Lung (tissue), 12 donors: ENCODE results near the gene BUD23. TPM values are rescaled to one million over a fixed set of nuclear protein-coding genes. Genes with fewer than 3 reads are reported as not detected.
A peak's percentile ranks its signal among the peaks of the same experiment; 100 is the strongest.

Experiments used
- ATAC-seq: fragments of 200-7000 bp; cut with Tn5 transposase; one replicate; pipeline ENCODE4 v1.9.1; 2020; ENCODE audit warnings: moderate number of reproducible peaks; ENCODE audit not compliant: insufficient read depth, low FRiP score
- DNase-seq, 3 donors: peaks; one replicate each; pipeline ENCODE4 v3.0.0-alpha.2; 2013 to 2017
- H3K27ac ChIP-seq, 2 donors: one replicate each; pipeline ENCODE4 v1.5.1; 2013; ENCODE audit warnings: mild to moderate bottlenecking in 2 of 2, moderate library complexity in 2 of 2, control low read depth in 1 of 2, inconsistent platforms in 1 of 2, low read depth in 1 of 2, low read length in 1 of 2
- H3K27me3 ChIP-seq, 3 donors: one replicate each; pipeline ENCODE4 v1.5.1; 2013; ENCODE audit warnings: low read length in 2 of 3; ENCODE audit not compliant: control insufficient read depth in 3 of 3, insufficient read depth in 3 of 3
- H3K36me3 ChIP-seq, 4 donors: one replicate each; pipeline ENCODE4 v1.5.1; 2013; ENCODE audit warnings: low read length in 4 of 4, mild to moderate bottlenecking in 1 of 4, moderate library complexity in 1 of 4; ENCODE audit not compliant: control insufficient read depth in 4 of 4, insufficient read depth in 4 of 4
- H3K4me1 ChIP-seq, 5 donors: one replicate each; pipeline ENCODE4 v1.5.1; 2013; ENCODE audit warnings: low read length in 5 of 5, mild to moderate bottlenecking in 2 of 5, moderate library complexity in 1 of 5; ENCODE audit not compliant: control insufficient read depth in 5 of 5, insufficient read depth in 5 of 5
- H3K4me3 ChIP-seq: one replicate; pipeline ENCODE4 v1.5.1; 2013; ENCODE audit warnings: mild to moderate bottlenecking, control low read depth, moderate library complexity
- H3K9ac ChIP-seq, 2 donors: one replicate each; pipeline ENCODE4 v1.5.1; 2013; ENCODE audit warnings: low read length in 2 of 2, control low read depth in 1 of 2; ENCODE audit not compliant: insufficient read depth in 1 of 2
- H3K9me3 ChIP-seq, 4 donors: one replicate each; pipeline ENCODE4 v1.5.1; 2013; ENCODE audit warnings: low read length in 3 of 4, mild to moderate bottlenecking in 1 of 4, moderate library complexity in 1 of 4; ENCODE audit not compliant: control insufficient read depth in 4 of 4, insufficient read depth in 3 of 4
- CTCF ChIP-seq: IDR thresholded peaks from 2 replicates; pipeline ENCODE4 v1.5.1; 2012; ENCODE audit warnings: mild to moderate bottlenecking; ENCODE audit errors: control extremely low read depth, extremely low read depth
- WGBS, 2 donors: extraction: QIAGEN DNeasy Blood & Tissue Kit; methylation state at CpG; one replicate each; pipeline ENCODE4 v1.1.7; 2013; 5-methylcytosine and 5-hydroxymethylcytosine counted together
- polyA plus RNA-seq, 2 donors: library from polyadenylated mRNA; stranded (reverse); fragments of 200-250 nt; gene quantifications; one replicate each; pipeline ENCODE4 v1.2.1, GENCODE V29; 2013
- total RNA-seq, 2 donors: library from RNA; depleted of rRNA in 1 of 2; stranded (reverse); fragments of >200 nt in 1 of 2; gene quantifications; one replicate each; pipeline ENCODE4 v1.2.1, GENCODE V29; 2014 to 2021
- donor health status: control.
- donor health status: control.
- donor health status: Bipolar disorder and iron deficiency.
- donor health status: healthy.
- donor health status: DM: yes; HTN: yes; CAD: no.

BUD23 gene
- total and polyA plus RNA-seq, 4 donors = 33.5 to 118 (median 74.2) TPM

GRCh38 chr7:73740212-73740611 lies 56.8 kb downstream of the BUD23 start:
- H3K9ac ChIP-seq = no peak overlapping the region

DNA sequence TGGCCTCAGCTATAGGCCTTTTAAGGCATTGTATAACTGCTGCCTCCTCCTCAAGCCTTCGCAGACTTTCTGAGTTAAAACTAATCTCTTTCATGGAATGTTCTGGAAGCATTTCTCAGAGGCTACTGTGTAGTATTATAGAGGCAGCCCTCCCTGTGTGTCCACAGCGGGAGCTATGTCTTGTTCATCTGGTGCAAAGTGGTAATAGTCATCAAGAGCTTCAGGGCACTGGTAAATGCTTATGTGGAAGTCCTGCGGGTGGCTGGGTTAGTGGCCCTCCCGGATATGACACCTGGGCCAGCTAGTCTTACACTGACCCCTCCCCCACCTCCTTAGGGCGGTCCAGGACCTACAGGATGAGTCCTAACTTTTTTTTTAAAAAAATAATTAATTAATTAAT lies 57.4 kb downstream of the BUD23 start:
- ATAC-seq = no peak
- no peak for TF ChIP-seq CTCF
- no peak overlapping the region for H3K9ac ChIP-seq
- peaks cover 0 to 11% (median 5%) of the 10 kb centered on the region in 4 donors for H3K36me3 ChIP-seq
- no peaks in the 10 kb centered on the region for H3K9me3 ChIP-seq
- H3K4me1 ChIP-seq = peaks cover 0 to 9% (median 0%) of the 10 kb centered on the region in 5 donors
- no peak for DNase-seq
- 79 to 83% methylated on average over 5 of the region's 5 CpGs for WGBS, 2 donors
- H3K27ac ChIP-seq = peak overlapping the region in 1 of 2 donors; percentile 71
- no peak overlapping the region for H3K4me3 ChIP-seq
- H3K27me3 ChIP-seq = peaks cover 0 to 4% (median 0%) of the 10 kb centered on the region in 3 donors

More at GRCh38 chr7:73740212-73740611, 56.8 kb downstream of the BUD23 start:
- H3K27me3 ChIP-seq = peaks cover 0 to 4% (median 0%) of the 10 kb centered on the region in 3 donors
- 81 to 90% methylated on average over 7 of the region's 7 CpGs for WGBS, 2 donors
- H3K36me3 ChIP-seq = peaks cover 0 to 11% (median 8%) of the 10 kb centered on the region in 4 donors
- H3K4me1 ChIP-seq = peaks cover 0 to 9% (median 0%) of the 10 kb centered on the region in 5 donors
- ATAC-seq (no peak), DNase-seq (no peak)
- TF ChIP-seq CTCF = no peak
- no peak overlapping the region for H3K4me3 ChIP-seq
- peak overlapping the region in 1 of 2 donors; percentile 71 for H3K27ac ChIP-seq
- no peaks in the 10 kb centered on the region for H3K9me3 ChIP-seq

DNA sequence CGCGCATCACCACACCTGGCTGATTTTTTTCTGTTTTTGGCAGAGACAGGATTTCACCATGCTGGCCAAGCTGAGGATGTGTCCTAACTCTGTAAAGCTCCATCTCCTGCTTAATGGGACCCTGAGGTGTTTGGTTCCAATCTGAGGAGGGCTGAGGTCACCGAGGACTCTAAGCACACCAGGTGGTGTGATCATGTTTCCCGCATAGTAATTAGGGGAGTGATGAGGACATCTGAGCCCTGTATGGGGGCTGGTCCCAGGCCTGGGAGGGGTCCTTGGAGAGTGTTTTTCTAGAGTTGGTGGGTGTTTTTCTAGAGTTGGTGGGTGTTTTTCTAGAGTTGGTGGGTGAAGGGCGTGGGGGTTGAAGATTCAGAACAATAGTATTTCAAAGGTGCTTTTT lies 58.2 kb downstream of the BUD23 start:
- WGBS, 2 donors = 82 to 92% methylated on average over 5 of the region's 5 CpGs
- no peak for ATAC-seq
- TF ChIP-seq CTCF = no peak
- peak overlapping the region in 1 of 2 donors; percentile 55 for H3K27ac ChIP-seq
- peaks cover 0 to 4% (median 0%) of the 10 kb centered on the region in 3 donors for H3K27me3 ChIP-seq
- H3K36me3 ChIP-seq = peaks cover 0 to 9% (median 3%) of the 10 kb centered on the region in 4 donors
- H3K4me3 ChIP-seq = no peak overlapping the region
- no peaks in the 10 kb centered on the region for H3K9me3 ChIP-seq
- H3K9ac ChIP-seq = peak overlapping the region in 1 of 2 donors; percentile 49
- peaks cover 0 to 11% (median 3%) of the 10 kb centered on the region in 5 donors for H3K4me1 ChIP-seq
- DNase-seq = no peak

GRCh38 chr7:73742338-73742752 lies 58.9 kb downstream of the BUD23 start:
- H3K4me3 ChIP-seq = no peak overlapping the region
- peaks cover 0 to 11% (median 3%) of the 10 kb centered on the region in 5 donors for H3K4me1 ChIP-seq
- H3K27me3 ChIP-seq = peaks cover 0 to 4% (median 0%) of the 10 kb centered on the region in 3 donors
- peak overlapping the region in 1 of 2 donors; percentile 87 for H3K27ac ChIP-seq
- no peak for ATAC-seq
- peaks cover 0 to 2% (median under 1%) of the 10 kb centered on the region in 4 donors for H3K36me3 ChIP-seq
- 45 to 62% methylated on average over 7 of the region's 7 CpGs for WGBS, 2 donors
- no peak for TF ChIP-seq CTCF
- peak overlapping the region; percentile 3 to 90 for H3K9ac ChIP-seq
- H3K9me3 ChIP-seq = no peaks in the 10 kb centered on the region
- peak; percentile 74 to 87 (median 84) for DNase-seq
